DND-41 (cell line): ENCODE measurements around the gene EP400.

ENCODE experiments used
- CTCF ChIP-seq: IDR thresholded peaks from 2 replicates; pipeline ENCODE4 v1.5.1; 2012; ENCODE audit warnings: borderline replicate concordance, low read length, moderate library complexity, mild to moderate bottlenecking; ENCODE audit not compliant: poor library complexity, severe bottlenecking; ENCODE audit errors: extremely low read depth
- EZH2 ChIP-seq: IDR thresholded peaks from 3 replicates; pipeline ENCODE4 v1.6.1; 2012; ENCODE audit warnings: borderline replicate concordance, low read depth, mild to moderate bottlenecking, moderate library complexity, low read length, inconsistent platforms; ENCODE audit not compliant: severe bottlenecking

- no peak for TF ChIP-seq CTCF
- no peak for TF ChIP-seq EZH2
Observed at GRCh38 chr12:131903270-131904255, 46.2 kb upstream of the EP400 start.
